SK-N-SH (cell line): ENCODE data around the gene ADCY10. TPM values are rescaled to one million over a fixed set of nuclear protein-coding genes. Genes with fewer than 3 reads are reported as not detected.

Experiments used
- CTCF ChIA-PET: fragments of 300-600, 350-600 bp; formaldehyde crosslinking; extraction: SDS; loops from one replicate; lab custom pipeline; 2021; lab: Yijun Ruan, JAX
- POLR2A ChIA-PET: fragments of 350-600 bp; sonication (Branson Sonifier 250); formaldehyde crosslinking; extraction: SDS; loops from one replicate; lab custom pipeline; 2020; ENCODE audit warnings: antibody characterized with exemption, inconsistent platforms; lab: Yijun Ruan, JAX
- DNase-seq: peaks from one replicate; pipeline ENCODE4 v3.0.0; 2012
- H2AFZ ChIP-seq: fragments of 200-600 bp; sonication (generic); 2 replicates; pipeline ENCODE4 v1.8.1; 2016; ENCODE audit warnings: antibody characterized with exemption, mild to moderate bottlenecking, low read depth
- H3F3A ChIP-seq: fragments of 200-600 bp; sonication (generic); replicated peaks from 2 replicates; pipeline ENCODE3; 2016; ENCODE audit warnings: antibody characterized with exemption, mild to moderate bottlenecking; ENCODE audit not compliant: insufficient read depth
- H3K27ac ChIP-seq, 2 experiments: fragments of 200-500 bp in 1 of 2; fragments of 200-600 bp in 1 of 2; sonication (Bioruptor generic) in 1 of 2; sonication (generic), shearing (Covaris generic) in 1 of 2; 2 replicates each; pipeline versions ENCODE4 v1.5.1 to v1.6.1; 2014 to 2016; ENCODE audit warnings: low read depth in 2 of 2, inconsistent platforms in 1 of 2, low read length in 1 of 2, mild to moderate bottlenecking in 1 of 2, mixed read lengths in 1 of 2
- H3K27me3 ChIP-seq: fragments of 200-600 bp; sonication (generic), shearing (Covaris generic); 2 replicates; pipeline ENCODE4 v1.6.1; 2016; ENCODE audit warnings: mixed run types; ENCODE audit not compliant: insufficient read depth
- H3K36me3 ChIP-seq, 2 experiments: fragments of 200-500 bp in 1 of 2; fragments of 200-600 bp in 1 of 2; sonication (Bioruptor generic) in 1 of 2; sonication (generic) in 1 of 2; replicated peaks in 1 of 2; 2 replicates each; pipeline versions ENCODE3 to v1.5.1; 2014 to 2016; ENCODE audit warnings: low read length in 1 of 2, mild to moderate bottlenecking in 1 of 2; ENCODE audit not compliant: insufficient read depth in 2 of 2, control insufficient read depth in 1 of 2
- H3K4me1 ChIP-seq, 2 experiments: fragments of 200-500 bp in 1 of 2; fragments of 200-600 bp in 1 of 2; sonication (Bioruptor generic) in 1 of 2; sonication (generic), shearing (Covaris generic) in 1 of 2; 2 replicates each; pipeline versions ENCODE4 v1.5.1 to v1.6.1; 2014 to 2016; ENCODE audit warnings: low read depth in 1 of 2, low read length in 1 of 2, mixed run types in 1 of 2; ENCODE audit not compliant: insufficient read depth in 2 of 2, control insufficient read depth in 1 of 2
- H3K4me2 ChIP-seq: fragments of 200-600 bp; sonication (generic), shearing (Covaris generic); 2 replicates; pipeline ENCODE4 v1.6.1; 2017; ENCODE audit warnings: mixed run types
- H3K4me3 ChIP-seq, 2 experiments: fragments of 200-500 bp in 1 of 2; fragments of 200-600 bp in 1 of 2; sonication (Bioruptor generic) in 1 of 2; sonication (generic), shearing (Covaris generic) in 1 of 2; 2 replicates each; pipeline versions ENCODE4 v1.5.1 to v1.8.1; 2014 to 2016; ENCODE audit warnings: low read depth in 2 of 2, inconsistent platforms in 1 of 2, low read length in 1 of 2, mild to moderate bottlenecking in 1 of 2, mixed read lengths in 1 of 2, moderate library complexity in 1 of 2
- H3K79me2 ChIP-seq: fragments of 200-600 bp; sonication (generic); 2 replicates; pipeline ENCODE4 v1.8.1; 2017; ENCODE audit warnings: mild to moderate bottlenecking; ENCODE audit not compliant: insufficient read depth
- H3K9ac ChIP-seq: fragments of 200-600 bp; sonication (generic); 2 replicates; pipeline ENCODE4 v1.6.1; 2017; ENCODE audit warnings: mixed run types
- H3K9me2 ChIP-seq: fragments of 200-600 bp; sonication (generic); 2 replicates; pipeline ENCODE4 v1.6.1; 2017; ENCODE audit warnings: mixed run types
- H3K9me3 ChIP-seq: fragments of 200-600 bp; sonication (generic); 2 replicates; pipeline ENCODE4 v1.6.1; 2017; ENCODE audit warnings: mixed run types, mild to moderate bottlenecking, moderate library complexity
- H4K20me1 ChIP-seq: fragments of 200-600 bp; sonication (generic); 2 replicates; pipeline ENCODE4 v1.6.1; 2017; ENCODE audit warnings: mild to moderate bottlenecking, mixed run types; ENCODE audit not compliant: insufficient read depth
- ELF1 ChIP-seq: IDR thresholded peaks from 2 replicates; pipeline ENCODE4 v1.4.0; 2012
- EZH2phosphoT487 ChIP-seq: fragments of 200-600 bp; sonication (generic); IDR thresholded peaks from 2 replicates; pipeline ENCODE4 v1.6.1; 2017; ENCODE audit warnings: low read depth, mixed run types, mild to moderate bottlenecking, antibody characterized with exemption, moderate library complexity, borderline replicate concordance
- FOXM1 ChIP-seq: IDR thresholded peaks from 2 replicates; pipeline ENCODE4 v1.4.0; 2012; ENCODE audit warnings: low read depth, mild to moderate bottlenecking
- GATA2 ChIP-seq: sonication (generic); formaldehyde crosslinking; IDR thresholded peaks from 2 replicates; pipeline ENCODE4 v1.5.0; 2020; ENCODE audit warnings: mild to moderate bottlenecking, missing genetic modification reagents
- MAX ChIP-seq: IDR thresholded peaks from 2 replicates; pipeline ENCODE4 v1.4.0; 2012; ENCODE audit warnings: low read depth
- MXI1 ChIP-seq: IDR thresholded peaks from 2 replicates; pipeline ENCODE4 v1.6.1; 2012; ENCODE audit warnings: mild to moderate bottlenecking, low read depth, low read length, improper control_type of control experiment
- SIN3A ChIP-seq: IDR thresholded peaks from 2 replicates; pipeline ENCODE4 v1.6.1; 2012; ENCODE audit warnings: low read depth, mild to moderate bottlenecking, low read length, moderate library complexity, borderline replicate concordance
- SMC3 ChIP-seq: IDR thresholded peaks from 2 replicates; pipeline ENCODE4 v1.6.1; 2012; ENCODE audit warnings: low read depth, low read length, improper control_type of control experiment
- TCF12 ChIP-seq: IDR thresholded peaks from 2 replicates; pipeline ENCODE4 v1.4.0; 2012
- ZBTB33 ChIP-seq: IDR thresholded peaks from 2 replicates; pipeline ENCODE4 v1.4.0; 2012; ENCODE audit warnings: low read depth, borderline replicate concordance
- WGBS: methylation state at CpG from one replicate; pipeline ENCODE4 v1.1.6; 2017; ENCODE audit warnings: low lambda C conversion rate; 5-methylcytosine and 5-hydroxymethylcytosine counted together
- polyA plus RNA-seq, 3 experiments: library from polyadenylated mRNA; depleted of rRNA; stranded (reverse); fragments of >200 nt; gene quantifications; 2 replicates each; pipeline ENCODE4 v1.2.3, GENCODE V29; 2012

Gene ADCY10
- polyA plus RNA-seq, 1 of the 3 experiments (the other 2 are of a cell fraction): 0.10 TPM

GRCh38 chr1:167784876-167785550 is 128.9 kb downstream of the ADCY10 start:
- H3K9me3 ChIP-seq: 0 out of 2 replicates have a peak, but pooled peaks cover 7% of the 10 kb centered on the region
- WGBS: 89% methylated on average over 3 of the region's 3 CpGs
- POLR2A ChIA-PET: no interaction called here

GRCh38 chr1:167782946-167783345 is 131.0 kb downstream of the ADCY10 start:
- Histone ChIP-seq H3F3A (peaks cover 5% of the 10 kb centered on the region), H3K9me2 (no peaks in the 10 kb centered on the region), H3K4me3 (no peak overlapping the region), H4K20me1 (no peaks in the 10 kb centered on the region), H3K27ac (no peak overlapping the region), H2AFZ (no peak overlapping the region), H3K4me2 (no peak overlapping the region), H3K9ac (no peak overlapping the region), H3K27me3 (no peaks in the 10 kb centered on the region), H3K79me2 (no peaks in the 10 kb centered on the region), H3K36me3 (peaks cover 35 to 64% of the 10 kb centered on the region in 2 experiments), H3K4me1 (no peaks in the 10 kb centered on the region), H3K9me3 (0 out of 2 replicates have a peak, but pooled peaks cover 7% of the 10 kb centered on the region)
- ChIA-PET POLR2A (no interaction called here), CTCF (no interaction called here)
- TF ChIP-seq ELF1 (no peak), SMC3 (no peak), TCF12 (no peak), MAX (no peak)
- no peak for DNase-seq
- 100% methylated on average over 1 of the region's 1 CpG for WGBS

More at GRCh38 chr1:167784876-167785550, 128.9 kb downstream of the ADCY10 start:
- DNase-seq: no peak
- Histone ChIP-seq H3K27me3 (no peaks in the 10 kb centered on the region), H3F3A (peaks cover 5% of the 10 kb centered on the region), H3K4me3 (no peak overlapping the region), H3K36me3 (peaks cover 38 to 77% of the 10 kb centered on the region in 2 experiments), H3K9ac (no peak overlapping the region), H3K9me2 (no peaks in the 10 kb centered on the region), H3K4me1 (peaks cover 0 to 3% of the 10 kb centered on the region in 2 experiments; a peak in 1 of 4 replicates), H3K27ac (no peak overlapping the region), H3K4me2 (no peak overlapping the region), H2AFZ (no peak overlapping the region), H3K79me2 (no peaks in the 10 kb centered on the region), H4K20me1 (no peaks in the 10 kb centered on the region)
- CTCF ChIA-PET: no interaction called here
- no peak for TF ChIP-seq MXI1
- TF ChIP-seq SIN3A: no peak
- no peak for TF ChIP-seq GATA2 (CRISPR knock-in tag)
- no peak for TF ChIP-seq FOXM1
- no peak for TF ChIP-seq ZBTB33
- no peak for TF ChIP-seq EZH2phosphoT487
